ENCODE measurements around the gene FAM117B.
"Not testable (repeated sequence)": the region's sequence is repeated elsewhere in the genome, so short reads cannot be mapped to it uniquely, and the experiment has no call there.

The FAM117B gene

DNA sequence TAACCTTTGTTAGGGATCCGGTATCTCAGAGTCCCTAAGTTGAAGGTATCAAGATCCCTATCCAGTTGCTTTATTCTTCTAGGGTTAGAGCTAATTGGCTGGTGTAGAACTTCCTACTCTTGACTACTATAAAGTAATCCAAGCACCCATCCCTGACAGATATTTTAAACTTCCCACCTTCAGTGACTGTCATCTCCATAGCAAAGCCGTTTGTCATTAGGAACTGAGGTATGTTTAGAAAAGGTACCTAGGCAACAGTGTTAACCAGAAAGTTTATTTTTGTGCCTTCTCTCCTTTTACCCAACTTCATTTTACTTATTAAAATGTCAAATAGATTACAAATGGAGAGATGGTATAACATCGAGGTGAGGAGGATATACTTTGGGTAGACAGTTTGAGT is 4.5 kb downstream of the FAM117B start:
- DNase-seq, result no peak

DNA sequence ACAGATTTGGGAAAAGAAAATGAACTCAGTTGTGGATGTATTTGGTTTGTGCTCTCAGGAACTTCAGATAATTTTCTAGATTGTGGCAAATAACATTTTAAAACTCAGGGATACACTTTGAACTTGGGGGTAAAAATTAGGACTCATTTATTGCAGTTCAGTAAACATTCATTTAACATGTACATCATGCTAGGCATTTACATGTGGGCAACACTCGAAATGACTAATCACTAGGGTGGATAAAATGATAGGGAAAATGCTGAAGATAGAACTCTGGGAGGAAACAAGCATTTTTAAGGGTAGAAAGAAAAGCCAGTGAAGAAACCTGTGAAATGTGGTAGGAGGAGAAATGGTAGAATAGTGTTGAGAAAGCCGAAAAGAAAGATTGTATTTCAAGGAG is 7.8 kb downstream of the FAM117B start:
- DNase-seq, result no peak

DNA sequence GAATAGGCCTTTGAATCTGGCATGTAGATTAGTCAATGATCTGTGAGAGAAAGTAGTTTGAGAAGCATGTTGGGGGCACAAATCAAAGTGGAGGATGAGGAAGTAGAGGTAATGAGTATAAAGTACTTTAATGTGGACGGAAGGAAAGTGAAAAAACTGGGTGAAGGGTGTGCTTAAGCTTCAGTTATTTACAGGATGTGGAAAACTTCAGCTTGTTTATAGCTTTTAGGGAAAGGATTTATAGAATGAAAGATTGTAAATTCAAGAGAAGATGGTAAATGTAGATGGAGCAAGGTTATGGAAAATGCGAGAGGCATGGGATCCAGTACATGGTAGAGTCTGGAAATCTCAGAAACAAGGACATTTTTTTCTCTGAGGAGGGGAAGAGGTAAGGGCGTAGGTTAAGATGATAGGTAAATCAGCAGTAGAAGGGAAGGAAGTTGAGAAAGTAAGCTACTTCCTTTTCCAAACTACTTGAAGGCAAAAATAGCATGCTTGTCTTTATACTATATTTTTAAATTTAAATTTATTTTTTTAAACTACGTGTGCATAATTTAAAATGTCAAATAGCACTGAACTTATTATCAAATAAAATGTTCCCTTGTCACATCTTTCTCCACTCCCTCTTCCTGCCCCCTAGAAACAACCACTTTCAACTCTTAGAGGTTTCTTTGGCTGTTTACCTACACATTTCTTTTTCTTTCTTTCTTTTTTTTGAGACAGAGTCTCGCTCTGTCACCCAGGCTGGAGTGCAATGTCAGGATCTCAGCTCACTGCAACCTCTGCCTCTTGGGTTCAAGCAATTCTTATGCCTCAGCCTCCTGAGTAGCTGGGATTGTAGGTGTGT is 8.5 kb downstream of the FAM117B start:
- DNase-seq, result no peak

- DNase-seq, result no peak
Measured at GRCh38 chr2:202652119-202652518, 17.4 kb downstream of the FAM117B start.

- DNase-seq, result no peak
Measured at GRCh38 chr2:202653890-202654289, 19.1 kb downstream of the FAM117B start.

GRCh38 chr2:202657876-202658275 is 23.1 kb downstream of the FAM117B start:
- DNase-seq, result no peak

DNA sequence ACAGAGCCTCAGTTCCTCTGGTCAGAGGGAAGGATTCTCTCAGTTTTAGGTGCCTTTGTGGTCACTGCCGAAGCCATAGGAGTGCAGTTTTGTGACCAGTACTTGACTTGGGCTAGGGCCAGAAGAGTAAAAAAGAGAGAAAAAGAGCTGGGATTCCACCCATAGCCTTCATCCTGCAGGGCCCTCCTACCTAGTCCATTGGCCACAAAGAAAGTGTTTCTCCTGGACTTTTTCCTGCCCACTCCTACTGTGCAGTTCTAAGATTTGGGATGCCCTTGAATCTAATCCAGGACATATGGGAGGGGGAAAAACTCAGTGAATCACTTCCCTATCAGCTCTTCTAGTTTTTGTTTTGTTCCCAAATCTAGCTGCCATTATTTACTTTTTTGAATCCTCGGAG is 26.0 kb downstream of the FAM117B start:
- DNase-seq, result no peak

GRCh38 chr2:202669841-202670240 is 35.1 kb downstream of the FAM117B start:
- DNase-seq, result no peak

DNA sequence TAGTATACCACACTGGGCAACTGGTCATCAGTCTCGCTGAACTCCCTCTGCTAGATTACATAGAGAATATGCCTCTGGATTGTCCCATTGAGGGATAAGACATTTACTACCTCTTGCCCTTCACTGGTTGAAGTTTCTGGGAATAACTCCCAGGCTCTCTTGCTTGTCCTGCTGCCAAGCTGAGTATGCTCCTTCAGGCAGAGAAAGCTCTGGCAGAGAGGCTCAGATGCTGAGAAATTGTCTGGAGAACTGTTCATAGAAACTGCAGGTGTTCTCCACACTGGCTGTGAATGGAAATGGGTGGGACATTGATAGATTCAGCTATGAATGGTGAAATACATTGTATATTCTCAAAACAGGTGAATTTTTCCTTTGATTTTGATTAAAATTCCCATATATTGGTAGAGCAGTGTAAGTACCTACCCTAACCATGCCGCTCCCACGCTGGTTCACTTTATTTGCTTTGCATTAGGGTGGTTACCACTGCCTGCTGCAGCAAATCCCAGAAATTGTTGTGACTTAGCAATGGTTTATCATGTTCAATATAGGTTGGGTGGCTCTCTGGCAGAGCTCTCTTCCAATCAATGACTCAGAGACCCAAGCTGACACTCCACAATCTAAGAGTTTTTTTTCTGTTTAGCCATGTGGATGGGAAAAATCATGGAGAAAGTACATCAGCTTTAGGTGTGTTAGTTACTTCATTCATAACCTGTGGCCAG is 36.7 kb downstream of the FAM117B start:
- no peak for DNase-seq

- not testable (repeated sequence) for DNase-seq
Measured at GRCh38 chr2:202675097-202675496, 40.3 kb downstream of the FAM117B start.

DNA sequence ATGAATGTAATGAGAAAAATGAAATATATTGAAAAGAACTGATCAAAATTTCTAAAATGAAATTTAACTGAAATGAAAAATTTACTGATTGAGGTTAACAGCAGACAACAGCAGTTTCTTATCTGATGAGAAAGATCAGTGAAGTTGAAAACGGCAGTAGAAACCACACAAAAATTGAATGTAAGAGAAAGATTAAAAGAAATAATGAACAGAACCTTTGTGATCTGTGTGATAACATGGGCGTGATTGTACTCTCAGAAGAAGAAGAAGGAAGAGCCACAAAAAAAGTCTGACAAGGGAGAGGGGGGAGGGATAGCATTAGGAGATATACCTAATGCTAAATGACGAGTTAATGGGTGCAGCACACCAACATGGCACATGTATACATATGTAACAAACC is 45.2 kb downstream of the FAM117B start:
- DNase-seq, result no peak

DNA sequence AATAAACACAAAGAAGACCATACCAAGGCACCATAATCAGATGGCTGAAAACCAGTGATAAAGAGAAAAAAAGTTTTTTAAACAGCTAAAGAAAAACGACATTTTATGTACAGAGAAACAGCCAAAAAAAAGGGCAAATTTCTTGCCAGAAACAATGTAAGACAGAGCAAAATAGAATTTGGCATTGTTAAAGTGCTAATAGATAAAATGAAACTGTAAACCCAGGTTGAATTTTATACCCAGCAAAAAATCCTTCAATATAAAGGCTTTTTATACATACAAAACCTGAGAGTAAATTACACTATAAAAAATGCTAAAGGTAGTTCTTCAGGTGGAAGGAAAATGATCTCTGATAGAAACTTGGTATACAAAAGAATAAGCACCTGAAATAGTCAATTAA is 45.7 kb downstream of the FAM117B start:
- no peak for DNase-seq

GRCh38 chr2:202681688-202682205 is 47.0 kb downstream of the FAM117B start:
- DNase-seq, result no peak

- no peak for DNase-seq
Measured at GRCh38 chr2:202682274-202682673, 47.5 kb downstream of the FAM117B start.

DNA sequence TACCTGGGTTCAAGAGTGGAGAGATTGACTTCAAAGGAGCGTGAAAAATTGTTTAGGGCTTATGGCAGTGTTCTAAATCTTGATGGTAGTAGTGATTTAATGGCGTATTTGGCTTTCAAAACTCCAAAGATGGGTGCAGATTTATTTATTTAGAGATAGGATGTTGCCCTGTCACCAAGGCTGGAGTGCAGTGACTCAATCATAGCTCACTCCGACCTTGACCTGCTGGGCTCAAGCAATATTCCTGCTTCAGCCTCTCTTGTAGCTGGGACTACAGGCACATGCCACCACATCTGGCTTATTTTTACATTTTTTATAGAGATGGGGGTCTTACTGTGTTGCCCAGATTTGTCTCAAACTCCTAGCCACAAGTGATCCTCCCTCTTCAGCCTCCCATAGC is 52.5 kb downstream of the FAM117B start:
- DNase-seq, result no peak

DNA sequence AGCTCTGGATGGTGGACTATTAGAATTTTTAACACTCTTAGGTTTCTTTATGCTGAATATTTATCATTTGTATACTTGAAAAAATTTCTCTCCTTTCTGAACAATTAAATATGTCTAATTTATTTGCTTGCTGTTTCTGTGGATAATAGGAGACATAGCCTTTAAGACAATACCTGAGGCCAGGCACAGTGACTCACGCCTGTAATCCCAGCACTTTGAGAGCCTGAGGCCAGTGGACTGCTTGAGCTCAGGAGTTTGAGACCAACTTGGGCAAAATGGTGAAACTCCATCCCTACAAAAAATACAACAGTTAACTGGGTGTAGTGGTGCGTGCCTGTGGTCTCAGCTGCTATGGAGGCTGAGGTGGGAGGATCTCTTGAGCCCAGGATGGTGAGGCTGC is 54.7 kb downstream of the FAM117B start:
- DNase-seq, result no peak

DNA sequence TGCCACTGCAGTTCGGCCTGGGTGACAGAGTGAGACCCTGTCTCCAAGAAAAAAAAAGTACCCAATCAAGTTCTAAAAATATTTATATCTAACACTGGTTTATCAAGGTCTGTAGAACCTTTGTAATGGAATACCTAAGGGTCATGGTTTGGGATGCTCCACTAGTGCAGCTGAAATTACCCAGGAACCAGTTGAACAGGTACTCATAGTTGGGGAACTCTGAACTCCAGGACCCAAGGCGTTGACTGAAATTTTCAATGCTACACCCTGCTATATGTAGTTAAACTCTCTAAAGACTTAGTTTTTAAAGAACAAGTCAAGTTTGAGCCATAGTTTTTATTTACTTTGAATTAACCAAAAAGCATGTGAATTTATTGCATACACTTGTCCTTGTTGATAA is 55.1 kb downstream of the FAM117B start:
- no peak for DNase-seq

- DNase-seq, result no peak
Measured at GRCh38 chr2:202690321-202690900, 55.6 kb downstream of the FAM117B start.

GRCh38 chr2:202693503-202693902 is 58.7 kb downstream of the FAM117B start:
- no peak for DNase-seq

GRCh38 chr2:202695166-202695565 is 60.4 kb downstream of the FAM117B start:
- DNase-seq, result no peak

GRCh38 chr2:202700075-202700901 is 65.5 kb downstream of the FAM117B start:
- DNase-seq, result no peak

DNA sequence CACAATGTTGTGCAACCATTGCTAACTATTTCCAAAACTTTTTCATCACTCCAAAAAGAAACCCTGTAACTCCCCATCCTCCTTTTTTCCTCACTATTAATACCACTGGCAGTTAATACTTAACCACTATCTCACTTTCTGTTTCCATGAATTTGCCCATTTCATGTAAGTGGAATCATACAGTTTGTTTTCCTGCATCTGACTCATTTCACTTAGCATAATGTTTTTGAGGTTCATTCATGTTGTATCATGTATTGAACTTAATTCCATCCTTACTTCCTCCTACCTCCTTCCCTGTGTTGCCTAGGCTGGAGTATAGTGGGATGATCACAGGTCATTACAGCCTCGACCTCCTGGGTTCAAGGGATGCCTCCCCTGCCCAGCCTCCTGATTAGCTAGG is 68.3 kb downstream of the FAM117B start:
- no peak for DNase-seq

DNA sequence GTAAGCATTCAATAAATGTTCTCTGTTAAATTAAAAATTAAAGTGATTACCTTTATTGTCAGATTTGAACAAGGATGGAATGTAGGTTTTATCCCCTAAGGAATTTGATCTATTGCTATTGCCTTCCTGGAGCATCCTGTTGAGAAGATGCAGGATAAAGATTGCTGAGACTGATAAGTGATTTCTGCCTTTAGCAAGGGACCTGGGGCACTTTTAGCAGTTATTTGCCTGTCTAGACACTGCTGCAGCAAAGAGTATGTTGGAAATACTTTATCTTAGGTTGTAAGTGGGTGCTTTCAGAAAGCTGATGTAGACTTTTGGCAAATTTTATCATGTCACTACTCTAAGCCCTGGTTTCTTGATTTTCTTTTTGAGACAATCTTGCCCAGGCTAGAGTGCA is 69.5 kb downstream of the FAM117B start:
- no peak for DNase-seq
